Transverse colon (tissue), 4 donors: ENCODE data around the gene ERC2.

ENCODE experiments used
- CTCF ChIP-seq, 5 experiments: fragments of 200-600 bp in 3 of 5; fragments of 450-650 bp in 2 of 5; sonication (generic) in 3 of 5; IDR thresholded peaks; 1 replicate in 2 of 5; 2 replicates in 3 of 5; pipeline ENCODE4 v1.5.1; 2016 to 2017; ENCODE audit warnings: antibody characterized with exemption in 5 of 5, inconsistent platforms in 3 of 5, mild to moderate bottlenecking in 2 of 5, moderate library complexity in 1 of 5
- EP300 ChIP-seq: sonication (generic); formaldehyde crosslinking; IDR thresholded peaks from one replicate; pipeline ENCODE4 v1.6.1; 2017; ENCODE audit warnings: antibody characterized with exemption, low read depth
- POLR2A ChIP-seq: fragments of 450-650 bp; IDR thresholded peaks from one replicate; pipeline ENCODE4 v1.6.1; 2016; ENCODE audit warnings: antibody characterized with exemption, mild to moderate bottlenecking, moderate library complexity
- POLR2AphosphoS5 ChIP-seq, 3 donors: sonication (generic); formaldehyde crosslinking; IDR thresholded peaks; one replicate each; pipeline ENCODE4 v1.6.1; 2016; ENCODE audit warnings: antibody characterized with exemption in 3 of 3

DNA sequence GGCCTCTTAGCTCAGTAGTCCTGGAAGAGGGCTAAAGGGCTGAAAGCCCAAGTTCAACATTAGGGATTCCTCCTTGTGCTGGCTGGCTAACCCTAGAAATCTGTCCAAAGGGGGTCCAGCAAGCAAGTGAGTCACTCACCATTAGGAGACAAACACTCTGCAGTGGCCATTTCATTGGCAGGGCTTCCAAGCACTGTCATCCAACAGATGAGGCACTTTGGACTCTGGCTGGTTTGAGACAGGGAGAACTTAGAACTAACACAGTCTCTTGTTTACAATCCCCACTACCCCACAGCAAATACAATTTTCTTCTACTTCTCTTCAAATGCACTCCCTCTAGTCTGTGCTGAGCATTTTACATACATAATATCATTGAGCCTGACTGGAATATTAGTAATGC is 971.0 kb downstream of the ERC2 start:
- TF ChIP-seq CTCF (IDR thresholded peaks at IDR 0.05) (no peak), POLR2AphosphoS5 (IDR thresholded peaks at IDR 0.05) (no peak), POLR2A (no peak), EP300 (no peak)
